ENCODE data around the gene MAST4.

Gene MAST4

GRCh38 chr5:66702426-66702825 is 106.2 kb downstream of the MAST4 start:
- DNase-seq = no peak

- DNase-seq = no peak
These were observed 108.7 kb downstream of the MAST4 start for GRCh38 chr5:66704790-66705425.

- DNase-seq = no peak
These were observed 112.2 kb downstream of the MAST4 start for GRCh38 chr5:66708368-66708767.

- no peak for DNase-seq
These were observed 114.4 kb downstream of the MAST4 start for GRCh38 chr5:66710557-66711088.

GRCh38 chr5:66713998-66714397 is 117.8 kb downstream of the MAST4 start:
- no peak for DNase-seq

- DNase-seq = no peak
These were observed 121.5 kb downstream of the MAST4 start for GRCh38 chr5:66717455-66718373.

- DNase-seq = no peak
These were observed 122.3 kb downstream of the MAST4 start for GRCh38 chr5:66718374-66719002.

GRCh38 chr5:66720780-66721179 is 124.6 kb downstream of the MAST4 start:
- DNase-seq = no peak

- no peak for DNase-seq
These were observed 126.5 kb downstream of the MAST4 start for GRCh38 chr5:66722686-66723085.

- DNase-seq = no peak
These were observed 128.4 kb downstream of the MAST4 start for GRCh38 chr5:66724349-66725139.

- no peak for DNase-seq
These were observed 131.4 kb downstream of the MAST4 start for GRCh38 chr5:66727630-66728029.

- no peak for DNase-seq
These were observed 131.9 kb downstream of the MAST4 start for GRCh38 chr5:66728049-66728448.

GRCh38 chr5:66737096-66737495 is 140.9 kb downstream of the MAST4 start:
- DNase-seq = no peak

GRCh38 chr5:66738136-66738535 is 141.9 kb downstream of the MAST4 start:
- DNase-seq = no peak

- no peak for DNase-seq
These were observed 142.8 kb downstream of the MAST4 start for GRCh38 chr5:66739021-66739420.

GRCh38 chr5:66739951-66740350 is 143.8 kb downstream of the MAST4 start:
- DNase-seq = no peak

GRCh38 chr5:66741394-66741793 is 145.2 kb downstream of the MAST4 start:
- no peak for DNase-seq

GRCh38 chr5:66742083-66742895 is 146.1 kb downstream of the MAST4 start:
- no peak for DNase-seq

GRCh38 chr5:66742896-66743247 is 146.7 kb downstream of the MAST4 start:
- DNase-seq = no peak

- no peak for DNase-seq
These were observed 147.2 kb downstream of the MAST4 start for GRCh38 chr5:66743344-66743743.

GRCh38 chr5:66744040-66744439 is 147.8 kb downstream of the MAST4 start:
- DNase-seq = no peak

- no peak for DNase-seq
These were observed 149.1 kb downstream of the MAST4 start for GRCh38 chr5:66745297-66745696.

Measured in CD4-positive, alpha-beta T cell treated with Interleukin-4 for 4 hours (primary cell).